ENCODE results near the gene ABCG8. TPM values are rescaled to one million over a fixed set of nuclear protein-coding genes. Genes with fewer than 3 reads are reported as not detected.
"Not testable (repeated sequence)": the region's sequence is repeated elsewhere in the genome, so short reads cannot be mapped to it uniquely, and the experiment has no call there.

Gene ABCG8
- total RNA-seq, 2 donors from 2014 or later, result not detected

DNA sequence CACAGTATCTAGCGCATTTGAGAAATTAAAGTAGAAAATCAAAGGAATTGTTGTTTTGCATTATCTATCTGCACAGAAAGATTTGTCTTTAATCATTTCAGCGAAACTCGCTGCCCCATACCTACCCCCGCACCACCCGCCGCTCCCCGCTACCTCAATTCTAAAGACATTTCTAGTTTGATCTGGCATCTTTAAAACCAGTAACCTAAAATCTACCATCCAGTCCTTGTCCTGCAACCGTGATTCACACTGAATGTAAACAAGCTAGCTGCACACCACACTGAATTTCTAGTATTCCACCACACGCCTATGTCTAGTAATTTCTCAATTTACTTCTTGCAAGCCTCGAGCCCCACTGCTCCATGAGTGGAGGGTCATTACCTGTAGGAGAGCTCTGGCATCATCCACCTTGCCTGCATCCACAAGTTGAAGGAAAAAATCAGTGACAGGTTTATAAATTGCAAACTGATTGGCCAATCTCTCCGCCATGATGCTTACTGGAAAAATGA is 60.1 kb downstream of the ABCG8 start:
- no peaks in the 10 kb centered on the region for H3K9me3 Mint-ChIP-seq
- H3K4me1 Mint-ChIP-seq, result no peaks in the 10 kb centered on the region
- no peak overlapping the region for H3K27ac Mint-ChIP-seq

DNA sequence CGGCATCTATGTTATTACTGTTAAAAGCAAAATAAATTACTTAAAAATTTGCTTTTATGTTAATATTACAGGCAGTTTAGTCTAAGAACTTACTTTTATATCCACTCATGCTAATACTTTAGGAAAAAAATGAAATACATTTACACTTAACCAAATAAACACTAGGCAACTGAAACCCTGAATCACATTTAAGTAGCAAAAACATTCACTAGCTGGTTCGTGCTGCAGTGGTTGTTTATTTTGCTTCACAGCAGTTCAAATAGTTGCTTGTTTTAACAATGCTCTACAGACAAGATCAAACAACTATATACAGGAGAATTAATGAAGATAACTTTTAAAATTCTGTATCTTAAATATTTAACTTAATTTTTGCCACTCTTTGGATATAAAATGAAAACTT is 60.8 kb downstream of the ABCG8 start:
- no peaks in the 10 kb centered on the region for H3K4me1 Mint-ChIP-seq
- H3K4me3 Mint-ChIP-seq, result no peak overlapping the region
- H3K36me3 Mint-ChIP-seq (ENCODE audit: low read depth), result peaks cover 98% of the 10 kb centered on the region
- H3K27ac Mint-ChIP-seq, result no peak overlapping the region
- H3K9me3 Mint-ChIP-seq, result no peaks in the 10 kb centered on the region
- no peaks in the 10 kb centered on the region for H3K27me3 Mint-ChIP-seq
- no peak for ATAC-seq (replicated peaks)

More for the DNA sequence above, 60.1 kb downstream of the ABCG8 start:
- Mint-ChIP-seq H3K36me3 (ENCODE audit: low read depth) (peaks cover 95% of the 10 kb centered on the region), H3K27me3 (no peaks in the 10 kb centered on the region), H3K4me3 (no peak overlapping the region)
- no peak for ATAC-seq (replicated peaks)

DNA sequence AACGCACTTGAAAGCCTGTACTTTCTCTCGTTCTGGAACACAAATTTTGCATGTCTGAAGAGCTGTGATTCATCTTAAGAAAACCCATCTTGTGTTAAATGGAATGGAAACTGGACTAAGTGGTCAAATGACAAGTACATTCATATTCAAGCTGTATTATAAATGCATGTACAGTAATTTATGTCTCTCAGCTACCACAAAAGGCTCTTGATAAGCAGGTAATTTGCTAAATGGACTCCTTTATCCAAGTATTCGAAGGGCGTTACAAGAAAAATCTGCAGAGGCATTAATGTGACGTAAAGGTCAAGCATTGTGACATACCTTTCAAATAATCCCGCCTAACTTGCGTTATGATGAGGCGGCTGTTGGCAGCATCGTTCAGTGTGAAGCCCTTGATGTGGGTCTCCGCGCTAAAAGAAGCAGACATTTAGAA is 66.6 kb downstream of the ABCG8 start:
- H3K9me3 Mint-ChIP-seq, result no peaks in the 10 kb centered on the region
- no peaks in the 10 kb centered on the region for H3K27me3 Mint-ChIP-seq
- peak overlapping the region; percentile 30 for H3K27ac Mint-ChIP-seq
- peaks cover 12% of the 10 kb centered on the region for H3K4me1 Mint-ChIP-seq
- peaks cover 99% of the 10 kb centered on the region for H3K36me3 Mint-ChIP-seq (ENCODE audit: low read depth)
- H3K4me3 Mint-ChIP-seq, result no peak overlapping the region
- peak; percentile 84 for ATAC-seq (replicated peaks)

DNA sequence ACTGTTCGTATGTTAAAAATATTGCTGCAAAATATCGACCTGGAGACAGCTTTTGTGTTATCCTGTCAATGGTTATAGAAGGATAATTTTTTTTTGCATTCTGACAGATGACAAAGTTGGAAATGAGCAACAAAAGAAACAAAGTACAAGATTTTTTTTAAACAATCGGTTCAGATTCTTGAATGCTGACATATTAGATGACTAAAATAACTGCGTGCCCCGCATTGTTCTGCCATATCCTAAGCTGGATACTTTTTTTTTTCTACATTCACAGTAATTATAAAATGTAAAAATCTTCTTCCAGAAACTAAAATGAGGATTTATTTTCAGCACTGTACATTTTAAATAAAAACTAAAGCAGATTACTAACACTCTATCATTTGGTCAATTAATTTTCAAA is 67.1 kb downstream of the ABCG8 start:
- H3K27ac Mint-ChIP-seq, result peak overlapping the region; percentile 30
- no peaks in the 10 kb centered on the region for H3K9me3 Mint-ChIP-seq
- ATAC-seq (replicated peaks), result no peak
- H3K4me1 Mint-ChIP-seq, result peaks cover 12% of the 10 kb centered on the region
- no peaks in the 10 kb centered on the region for H3K27me3 Mint-ChIP-seq
- peaks cover 99% of the 10 kb centered on the region for H3K36me3 Mint-ChIP-seq (ENCODE audit: low read depth)
- no peak overlapping the region for H3K4me3 Mint-ChIP-seq

DNA sequence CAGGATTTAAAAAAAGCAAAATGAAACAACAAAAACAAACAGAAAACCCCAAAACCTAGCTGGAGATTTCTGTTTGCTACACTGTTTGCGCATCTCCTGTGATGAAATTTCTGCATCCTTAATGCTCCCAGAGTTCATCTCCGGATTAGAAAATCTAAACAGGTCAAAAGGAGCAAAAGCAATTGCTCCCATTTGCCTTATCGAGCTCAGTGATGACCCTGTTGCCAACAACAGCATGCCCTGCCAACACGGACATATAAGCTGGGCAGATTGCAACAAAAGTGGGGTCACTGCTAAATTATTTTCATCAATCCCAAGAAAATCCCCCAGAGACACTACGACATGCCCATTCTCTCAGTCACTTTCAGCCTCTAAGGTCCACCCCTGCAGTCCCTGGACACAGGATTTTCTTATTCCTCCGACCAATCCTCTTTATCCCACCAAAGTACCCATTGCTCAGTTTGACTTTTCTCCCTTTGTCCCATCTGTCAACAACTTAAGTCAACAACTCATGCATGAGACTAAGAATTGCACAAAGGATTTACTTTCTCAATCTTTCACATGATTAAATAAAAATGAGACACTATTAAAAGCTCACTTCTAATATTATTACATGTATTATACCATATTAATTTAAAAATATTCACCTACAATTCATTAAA is 67.8 kb downstream of the ABCG8 start:
- H3K27ac Mint-ChIP-seq, result no peak overlapping the region
- H3K4me3 Mint-ChIP-seq, result no peak overlapping the region
- peaks cover 12% of the 10 kb centered on the region for H3K4me1 Mint-ChIP-seq
- no peaks in the 10 kb centered on the region for H3K9me3 Mint-ChIP-seq
- H3K27me3 Mint-ChIP-seq, result no peaks in the 10 kb centered on the region
- ATAC-seq (replicated peaks), result no peak
- peaks cover 99% of the 10 kb centered on the region for H3K36me3 Mint-ChIP-seq (ENCODE audit: low read depth)

DNA sequence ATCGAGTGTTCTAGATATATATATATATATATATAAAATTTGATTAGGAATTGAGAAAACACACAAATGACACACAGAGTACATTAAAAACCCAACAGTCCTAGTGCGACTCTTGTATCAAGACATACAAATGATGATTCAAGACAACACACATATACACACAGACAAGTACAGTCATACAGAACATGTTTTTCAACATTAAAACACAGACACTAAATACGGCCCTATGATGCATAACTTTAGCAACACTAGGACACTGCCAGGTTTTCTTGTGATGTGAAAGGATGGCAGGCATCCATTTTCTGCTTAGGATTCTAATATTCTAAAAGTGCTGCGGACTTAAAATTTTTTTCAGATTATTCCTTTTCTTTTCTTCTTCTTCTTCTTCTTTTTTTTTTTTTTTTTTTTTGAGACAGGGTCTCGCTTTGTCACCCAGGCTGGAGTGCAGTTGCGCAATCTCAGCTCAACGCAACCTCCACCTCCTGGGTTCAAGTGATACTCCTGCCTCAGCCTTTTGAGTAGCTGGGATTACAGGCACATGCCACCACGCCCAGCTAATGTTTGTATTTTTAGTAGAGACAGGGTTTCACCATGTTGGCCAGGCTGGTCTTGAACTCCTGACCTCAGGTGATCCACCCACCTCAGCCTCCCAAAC is 72.5 kb downstream of the ABCG8 start:
- H3K9me3 Mint-ChIP-seq; ATAC-seq (replicated peaks); H3K27me3 Mint-ChIP-seq; H3K27ac Mint-ChIP-seq; H3K4me1 Mint-ChIP-seq; H3K4me3 Mint-ChIP-seq: not testable (repeated sequence)
- H3K36me3 Mint-ChIP-seq (ENCODE audit: low read depth), result peaks cover 99% of the 10 kb centered on the region

DNA sequence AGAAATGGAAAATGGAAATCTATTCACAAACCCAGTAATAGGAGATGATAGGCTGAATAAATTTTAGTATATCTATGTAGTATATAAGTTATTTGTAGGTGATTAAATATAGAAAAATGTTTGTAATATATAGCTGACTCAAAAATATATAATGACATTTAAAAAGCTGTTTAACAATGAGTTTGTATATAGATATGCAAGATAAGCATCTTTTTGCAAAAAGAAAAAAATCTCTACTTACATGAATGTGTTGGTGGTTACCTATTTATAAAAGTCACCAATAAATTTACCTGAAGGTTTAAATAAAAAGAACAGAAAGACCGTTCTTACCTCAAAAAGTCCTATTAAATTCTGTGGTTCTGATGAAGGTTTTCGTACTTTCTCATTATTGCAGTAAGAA is 85.7 kb downstream of the ABCG8 start:
- no peak for ATAC-seq (replicated peaks)
- H3K36me3 Mint-ChIP-seq (ENCODE audit: low read depth), result peaks cover 93% of the 10 kb centered on the region
- H3K27me3 Mint-ChIP-seq, result no peaks in the 10 kb centered on the region
- H3K9me3 Mint-ChIP-seq, result no peaks in the 10 kb centered on the region
- H3K4me1 Mint-ChIP-seq, result peaks cover 15% of the 10 kb centered on the region
- no peak overlapping the region for H3K4me3 Mint-ChIP-seq
- no peak overlapping the region for H3K27ac Mint-ChIP-seq

DNA sequence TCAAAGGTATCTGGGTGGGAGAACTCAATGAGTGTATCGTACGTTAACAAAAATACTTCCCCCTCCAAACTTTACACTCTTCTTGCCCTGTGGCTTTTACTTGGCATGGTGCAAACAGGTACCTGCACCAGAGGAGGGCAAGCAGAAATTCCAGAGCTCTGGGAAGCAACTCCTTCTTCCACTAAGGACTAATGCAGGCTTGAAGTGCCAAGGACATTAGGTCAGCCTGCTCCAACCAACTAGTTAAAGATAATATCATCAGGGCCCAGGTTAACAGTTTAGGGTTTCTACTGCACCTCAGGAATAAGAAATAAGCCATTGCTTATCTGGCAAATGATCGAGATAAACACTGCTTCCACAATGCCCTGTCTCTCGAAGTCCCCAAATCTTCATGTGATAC is 86.7 kb downstream of the ABCG8 start:
- no peak for ATAC-seq (replicated peaks)
- Mint-ChIP-seq H3K9me3 (no peaks in the 10 kb centered on the region), H3K4me1 (peaks cover 20% of the 10 kb centered on the region), H3K36me3 (ENCODE audit: low read depth) (peaks cover 93% of the 10 kb centered on the region), H3K27ac (no peak overlapping the region), H3K27me3 (no peaks in the 10 kb centered on the region), H3K4me3 (no peak overlapping the region)

DNA sequence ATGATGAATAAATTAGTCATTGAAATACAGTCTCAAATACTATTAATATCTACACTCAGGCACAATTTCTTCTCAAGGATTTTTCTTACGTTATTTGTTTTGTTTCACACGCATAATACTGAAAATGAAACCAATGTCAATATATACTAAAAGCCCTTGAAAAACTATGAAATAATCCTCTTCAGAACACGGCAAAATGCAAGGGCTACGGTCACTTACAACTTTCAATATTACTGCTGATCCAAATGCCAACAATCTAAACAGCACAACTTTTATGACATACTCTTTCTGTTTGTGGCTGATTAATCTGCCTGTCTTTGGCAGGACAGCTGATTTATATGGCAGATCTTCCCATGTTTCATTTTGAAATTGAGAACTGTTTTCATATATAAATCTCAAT is 88.7 kb downstream of the ABCG8 start:
- peak overlapping the region; percentile 53 for H3K4me3 Mint-ChIP-seq
- H3K9me3 Mint-ChIP-seq, result no peaks in the 10 kb centered on the region
- H3K36me3 Mint-ChIP-seq (ENCODE audit: low read depth), result peaks cover 93% of the 10 kb centered on the region
- peaks cover 20% of the 10 kb centered on the region for H3K4me1 Mint-ChIP-seq
- no peaks in the 10 kb centered on the region for H3K27me3 Mint-ChIP-seq
- ATAC-seq (replicated peaks), result peak; percentile 87
- peak overlapping the region; percentile 75 for H3K27ac Mint-ChIP-seq

DNA sequence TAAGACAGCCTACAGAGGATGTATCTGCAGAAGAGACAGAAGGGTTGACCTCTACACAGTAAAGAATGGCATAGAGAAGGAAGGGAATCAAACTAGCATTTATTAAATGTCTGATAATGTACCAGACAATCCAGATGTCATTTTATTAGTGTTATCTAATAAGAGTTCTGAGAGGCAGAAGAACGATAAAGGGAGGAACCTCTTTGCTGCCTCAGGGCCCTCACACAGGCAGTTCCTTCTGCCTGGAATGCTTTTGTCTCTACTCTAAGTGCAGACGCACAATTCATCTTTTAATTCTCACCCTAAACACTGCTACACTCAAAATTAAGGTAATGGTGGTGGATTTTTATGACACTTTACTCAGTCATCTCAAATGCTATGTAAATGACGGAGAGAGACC is 92.5 kb downstream of the ABCG8 start:
- peaks cover 25% of the 10 kb centered on the region for H3K4me1 Mint-ChIP-seq
- H3K27ac Mint-ChIP-seq, result no peak overlapping the region
- peaks cover 89% of the 10 kb centered on the region for H3K36me3 Mint-ChIP-seq (ENCODE audit: low read depth)

More for the DNA sequence above, 92.5 kb downstream of the ABCG8 start:
- ATAC-seq (replicated peaks), result no peak
- Mint-ChIP-seq H3K4me3 (no peak overlapping the region), H3K9me3 (no peaks in the 10 kb centered on the region), H3K27me3 (no peaks in the 10 kb centered on the region)

Other genes starting within 250 kb of the ABCG8 start
- 10 to 100 TPM; 36.3 to 36.9 TPM for gene THADA, start 242.9 kb upstream of the ABCG8 start, total RNA-seq
- 1 to 10 TPM; 1.3 to 2.1 TPM for gene PLEKHH2, start 201.7 kb upstream of the ABCG8 start, total RNA-seq
- gene C1GALT1C1L, start 162.5 kb upstream of the ABCG8 start, total RNA-seq, result not detected
- gene DYNC2LI1, start 64.9 kb upstream of the ABCG8 start, total RNA-seq, result 1 to 10 TPM; 5.7 to 8.1 TPM
- not detected for gene ABCG5, start 132 bp upstream of the ABCG8 start, total RNA-seq
- 100 to 1,000 TPM; 109 to 172 TPM for gene LRPPRC, start 157.0 kb downstream of the ABCG8 start, total RNA-seq